ENCODE measurements around the gene XIST.

The XIST gene

DNA sequence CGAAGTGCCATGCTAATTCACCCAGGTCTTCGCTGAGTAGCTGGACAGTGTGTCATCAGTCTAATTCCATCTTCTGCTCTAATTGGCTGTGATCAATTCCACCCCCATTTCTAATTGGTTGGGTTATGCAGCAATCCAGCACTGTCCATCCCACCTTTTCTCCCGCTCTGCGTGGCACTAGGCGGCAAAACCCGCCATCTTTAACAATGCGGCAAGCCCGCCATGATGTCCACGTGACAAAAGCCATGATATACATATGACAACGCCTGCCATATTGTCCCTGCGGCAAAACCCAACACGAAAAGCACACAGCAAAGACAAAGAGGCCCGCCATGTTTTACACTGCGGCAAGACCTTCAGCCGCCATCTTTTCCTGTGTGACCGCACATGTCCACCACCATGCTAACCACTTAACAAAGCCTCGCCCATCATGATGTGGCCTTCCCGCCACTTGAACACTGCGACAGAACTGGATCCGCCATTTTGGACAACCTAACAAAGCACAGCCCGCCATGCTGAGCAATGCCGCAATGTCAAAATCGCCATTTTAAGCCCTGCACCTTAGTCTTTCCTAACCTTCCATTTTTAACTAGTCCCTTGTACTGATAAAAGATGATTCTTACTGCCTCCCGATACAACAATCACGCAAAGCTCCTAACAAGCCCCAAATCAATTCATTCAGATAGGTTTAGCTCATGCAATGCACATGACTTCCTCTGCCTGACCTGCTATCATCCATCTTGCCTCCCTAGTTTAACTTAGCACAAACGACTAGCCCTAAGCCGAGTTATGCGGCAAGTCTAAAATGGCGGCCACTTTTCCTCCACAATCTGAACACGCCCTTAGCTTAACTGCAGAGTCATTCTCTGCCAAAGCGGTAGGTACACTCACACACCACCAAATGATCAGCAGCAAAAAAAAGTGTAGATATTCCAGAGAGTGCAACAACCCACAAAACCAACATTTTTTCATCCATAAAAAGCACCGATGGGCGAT, 1.2 kb downstream of the XIST start:
- H3K27me3 ChIP-seq (ENCODE audit: low read depth, low read length): no peaks in the 10 kb centered on the region
- H3K9me3 ChIP-seq (ENCODE audit: insufficient read depth, low read length): no peaks in the 10 kb centered on the region
- H3K4me3 ChIP-seq (ENCODE audit: low read length): no peak overlapping the region
- no peak overlapping the region for H3K9ac ChIP-seq (ENCODE audit: low read length)
- H3K27ac ChIP-seq (ENCODE audit: low read length): no peak overlapping the region
- H2AFZ ChIP-seq (ENCODE audit: low read depth, low read length): no peak overlapping the region
- no peak for TF ChIP-seq EZH2phosphoT487 (IDR thresholded peaks at IDR 0.05; ENCODE audit: low read depth)
- TF ChIP-seq, protein P1, sequence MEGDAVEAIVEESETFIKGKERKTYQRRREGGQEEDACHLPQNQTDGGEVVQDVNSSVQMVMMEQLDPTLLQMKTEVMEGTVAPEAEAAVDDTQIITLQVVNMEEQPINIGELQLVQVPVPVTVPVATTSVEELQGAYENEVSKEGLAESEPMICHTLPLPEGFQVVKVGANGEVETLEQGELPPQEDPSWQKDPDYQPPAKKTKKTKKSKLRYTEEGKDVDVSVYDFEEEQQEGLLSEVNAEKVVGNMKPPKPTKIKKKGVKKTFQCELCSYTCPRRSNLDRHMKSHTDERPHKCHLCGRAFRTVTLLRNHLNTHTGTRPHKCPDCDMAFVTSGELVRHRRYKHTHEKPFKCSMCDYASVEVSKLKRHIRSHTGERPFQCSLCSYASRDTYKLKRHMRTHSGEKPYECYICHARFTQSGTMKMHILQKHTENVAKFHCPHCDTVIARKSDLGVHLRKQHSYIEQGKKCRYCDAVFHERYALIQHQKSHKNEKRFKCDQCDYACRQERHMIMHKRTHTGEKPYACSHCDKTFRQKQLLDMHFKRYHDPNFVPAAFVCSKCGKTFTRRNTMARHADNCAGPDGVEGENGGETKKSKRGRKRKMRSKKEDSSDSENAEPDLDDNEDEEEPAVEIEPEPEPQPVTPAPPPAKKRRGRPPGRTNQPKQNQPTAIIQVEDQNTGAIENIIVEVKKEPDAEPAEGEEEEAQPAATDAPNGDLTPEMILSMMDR (IDR thresholded peaks at IDR 0.05; ENCODE audit: low read depth, low read length): no peak
- no peaks in the 10 kb centered on the region for H4K20me1 ChIP-seq (ENCODE audit: insufficient read depth, low read length)
- H3K79me2 ChIP-seq (ENCODE audit: low read length): no peaks in the 10 kb centered on the region
- no peaks in the 10 kb centered on the region for H3K36me3 ChIP-seq (replicated peaks; ENCODE audit: low read depth, low read length)
- no peaks in the 10 kb centered on the region for H3K4me1 ChIP-seq (ENCODE audit: low read length)
- no peak overlapping the region for H3K4me2 ChIP-seq (ENCODE audit: low read length)

DNA sequence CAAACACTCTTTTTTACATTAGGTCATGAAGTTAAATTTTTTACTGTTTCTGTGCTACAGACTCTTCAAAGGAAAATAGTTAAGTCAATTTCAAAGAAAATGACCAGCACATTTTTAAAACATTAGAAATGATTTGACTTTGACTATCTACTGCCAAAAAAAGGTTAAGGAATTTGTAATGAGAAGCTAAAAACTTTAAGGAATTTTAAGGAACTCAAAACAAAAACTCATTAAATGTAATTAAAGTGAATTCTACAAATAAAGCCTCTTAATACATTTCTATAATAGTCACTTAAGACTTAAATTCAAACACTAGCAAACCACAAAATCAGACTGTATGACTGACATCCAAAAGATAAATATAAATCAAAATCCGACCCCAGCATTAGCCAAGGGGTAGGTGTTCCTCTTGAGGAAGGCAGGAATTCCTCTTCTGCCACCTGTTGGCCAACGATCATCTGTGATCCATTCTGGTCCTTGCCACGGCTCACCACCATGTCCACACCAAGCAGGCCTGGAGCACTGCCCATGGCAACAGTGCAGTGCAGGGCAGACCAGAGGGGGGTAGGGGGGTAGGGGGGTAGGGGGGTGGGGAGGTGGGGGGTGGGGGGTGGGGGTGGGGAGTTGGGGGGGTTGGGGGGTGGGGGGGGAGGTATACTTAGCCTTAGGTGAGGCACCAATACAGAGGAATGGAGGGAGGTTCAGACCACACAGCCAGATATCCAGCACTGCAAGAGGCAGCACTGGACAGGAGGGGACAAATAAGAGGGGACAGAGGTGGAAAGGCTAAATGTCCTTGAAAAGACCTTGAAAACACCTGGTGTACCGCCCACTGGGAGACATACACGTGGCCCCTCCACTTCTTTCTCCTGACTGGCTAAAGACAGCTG, 2.1 kb downstream of the XIST start:
- Histone ChIP-seq H3K36me3 (replicated peaks; ENCODE audit: low read depth, low read length) (no peaks in the 10 kb centered on the region), H3K9ac (ENCODE audit: low read length) (no peak overlapping the region), H3K27me3 (ENCODE audit: low read depth, low read length) (no peaks in the 10 kb centered on the region), H3K4me1 (ENCODE audit: low read length) (no peaks in the 10 kb centered on the region), H3K4me3 (ENCODE audit: low read length) (no peak overlapping the region), H3K79me2 (ENCODE audit: low read length) (no peaks in the 10 kb centered on the region), H3K4me2 (ENCODE audit: low read length) (no peak overlapping the region), H4K20me1 (ENCODE audit: insufficient read depth, low read length) (no peaks in the 10 kb centered on the region), H3K9me3 (ENCODE audit: insufficient read depth, low read length) (no peaks in the 10 kb centered on the region), H2AFZ (ENCODE audit: low read depth, low read length) (no peak overlapping the region), H3K27ac (ENCODE audit: low read length) (no peak overlapping the region)
- TF ChIP-seq EZH2phosphoT487 (IDR thresholded peaks at IDR 0.05; ENCODE audit: low read depth): no peak
- TF ChIP-seq, protein P1 (IDR thresholded peaks at IDR 0.05; ENCODE audit: low read depth, low read length): peak; percentile 21; the same call in 1 of the 2 replicates

DNA sequence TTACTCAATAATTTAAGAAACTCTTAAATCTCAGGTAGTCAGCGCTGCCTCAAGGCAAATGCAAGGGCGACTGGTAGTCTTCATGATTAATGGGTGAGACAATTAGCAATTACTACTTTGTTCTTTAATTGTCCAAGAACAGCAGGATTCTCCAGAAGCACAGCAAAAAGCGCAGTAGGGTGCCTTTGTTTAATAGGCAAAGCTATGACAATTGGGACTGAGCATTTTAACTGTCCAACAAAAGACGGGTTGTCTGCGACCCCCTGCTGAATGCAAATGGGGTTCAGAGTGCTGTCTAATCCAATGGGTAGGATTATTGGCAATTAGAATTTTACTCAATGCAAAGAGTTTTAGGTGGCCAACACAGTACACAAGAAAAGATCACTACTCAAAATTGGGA, 3.4 kb downstream of the XIST start:
- TF ChIP-seq EZH2phosphoT487 (IDR thresholded peaks at IDR 0.05; ENCODE audit: low read depth): no peak
- TF ChIP-seq, protein P1 (IDR thresholded peaks at IDR 0.05; ENCODE audit: low read depth, low read length): no peak
- Histone ChIP-seq H3K4me1 (ENCODE audit: low read length) (no peaks in the 10 kb centered on the region), H3K27ac (ENCODE audit: low read length) (no peak overlapping the region), H4K20me1 (ENCODE audit: insufficient read depth, low read length) (no peaks in the 10 kb centered on the region), H2AFZ (ENCODE audit: low read depth, low read length) (no peak overlapping the region), H3K9ac (ENCODE audit: low read length) (no peak overlapping the region), H3K4me3 (ENCODE audit: low read length) (no peak overlapping the region), H3K9me3 (ENCODE audit: insufficient read depth, low read length) (no peaks in the 10 kb centered on the region), H3K79me2 (ENCODE audit: low read length) (no peaks in the 10 kb centered on the region), H3K36me3 (replicated peaks; ENCODE audit: low read depth, low read length) (no peaks in the 10 kb centered on the region), H3K4me2 (ENCODE audit: low read length) (no peak overlapping the region), H3K27me3 (ENCODE audit: low read depth, low read length) (no peaks in the 10 kb centered on the region)

DNA sequence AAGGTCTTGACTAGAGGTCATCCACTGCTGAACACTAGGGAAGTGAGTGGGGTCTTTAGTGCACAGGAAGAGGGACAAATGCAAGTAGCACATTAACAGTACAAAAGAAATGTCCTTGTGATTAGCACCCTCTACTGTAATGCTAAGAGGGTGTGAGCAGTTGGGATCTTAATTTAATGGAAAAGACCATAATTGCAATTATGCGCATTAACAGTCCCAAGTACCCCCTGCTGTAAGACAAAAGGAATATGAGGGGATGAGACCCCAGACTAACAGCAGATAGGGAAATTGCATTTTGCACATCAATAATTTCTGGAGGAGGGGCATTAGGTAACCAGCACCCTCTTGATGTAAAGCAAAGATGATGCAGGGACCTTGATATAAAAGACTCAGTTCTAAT, 4.5 kb downstream of the XIST start:
- H3K4me2 ChIP-seq (ENCODE audit: low read length): no peak overlapping the region
- H3K9me3 ChIP-seq (ENCODE audit: insufficient read depth, low read length): no peaks in the 10 kb centered on the region
- H3K27ac ChIP-seq (ENCODE audit: low read length): no peak overlapping the region
- no peak for TF ChIP-seq EZH2phosphoT487 (IDR thresholded peaks at IDR 0.05; ENCODE audit: low read depth)
- TF ChIP-seq, protein P1 (IDR thresholded peaks at IDR 0.05; ENCODE audit: low read depth, low read length): no peak
- H3K4me3 ChIP-seq (ENCODE audit: low read length): no peak overlapping the region
- no peak overlapping the region for H3K9ac ChIP-seq (ENCODE audit: low read length)
- no peaks in the 10 kb centered on the region for H3K79me2 ChIP-seq (ENCODE audit: low read length)
- H4K20me1 ChIP-seq (ENCODE audit: insufficient read depth, low read length): no peaks in the 10 kb centered on the region
- no peak overlapping the region for H2AFZ ChIP-seq (ENCODE audit: low read depth, low read length)
- H3K27me3 ChIP-seq (ENCODE audit: low read depth, low read length): no peaks in the 10 kb centered on the region
- no peaks in the 10 kb centered on the region for H3K36me3 ChIP-seq (replicated peaks; ENCODE audit: low read depth, low read length)
- no peaks in the 10 kb centered on the region for H3K4me1 ChIP-seq (ENCODE audit: low read length)

Measured in OCI-LY3 (cell line).